DND-41 (cell line): ENCODE data around the gene TMEM63B.

Experiments
- CTCF ChIP-seq: IDR thresholded peaks from 2 replicates; pipeline ENCODE4 v1.5.1; 2012; ENCODE audit warnings: borderline replicate concordance, low read length, moderate library complexity, mild to moderate bottlenecking; ENCODE audit not compliant: poor library complexity, severe bottlenecking; ENCODE audit errors: extremely low read depth
- EZH2 ChIP-seq: IDR thresholded peaks from 3 replicates; pipeline ENCODE4 v1.6.1; 2012; ENCODE audit warnings: borderline replicate concordance, low read depth, mild to moderate bottlenecking, moderate library complexity, low read length, inconsistent platforms; ENCODE audit not compliant: severe bottlenecking

- TF ChIP-seq CTCF (no peak), EZH2 (no peak)
These were observed 15.6 kb upstream of the TMEM63B start for GRCh38 chr6:44111434-44112417.
